ENCODE data around the gene ZFP36L2.
A peak's percentile ranks its signal among the peaks of the same experiment; 100 is the strongest.

Gene ZFP36L2

DNA sequence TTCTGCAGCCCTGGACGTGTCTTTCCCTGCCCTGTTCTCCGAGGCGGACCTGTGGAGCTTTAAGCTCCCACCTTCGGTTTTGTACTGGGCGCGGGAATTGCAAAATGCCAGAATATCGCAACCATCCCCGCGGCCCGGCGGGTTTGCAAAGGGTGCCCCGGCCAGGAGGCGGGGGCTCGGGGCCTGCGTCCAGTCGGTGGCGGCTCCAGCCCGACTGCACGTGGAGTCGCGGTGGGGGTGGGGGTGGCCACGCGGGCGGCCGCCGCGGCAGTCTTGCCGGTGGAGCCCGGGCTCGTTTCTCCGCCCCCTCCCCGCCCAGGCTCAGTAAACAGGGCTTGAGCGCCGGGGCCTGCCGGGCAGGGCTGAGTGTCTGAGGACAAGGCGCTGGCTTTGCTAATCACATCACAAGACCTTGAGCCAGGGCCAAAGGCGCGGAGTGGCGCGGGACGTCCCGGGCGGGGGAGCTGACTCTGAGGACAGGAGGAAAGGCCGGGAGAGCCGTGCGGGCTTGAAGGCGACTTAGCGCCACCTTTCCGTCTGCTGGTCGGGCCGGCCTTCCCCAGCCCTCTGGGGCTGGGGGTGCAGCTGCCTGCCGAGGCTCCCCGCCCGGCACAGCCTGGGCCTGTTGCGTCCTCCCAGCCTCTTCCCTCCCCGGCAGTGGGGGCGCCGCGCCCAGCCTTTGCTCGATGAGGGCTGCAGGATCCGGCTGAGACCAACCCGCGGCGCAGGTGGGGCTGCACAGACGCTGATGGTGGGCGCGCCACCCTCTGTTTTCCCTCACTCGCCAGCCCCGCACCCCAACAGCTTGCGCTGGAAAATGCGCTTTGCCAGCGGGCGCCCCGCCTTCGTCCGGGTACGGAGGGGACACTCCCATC lies 786 bp upstream of the ZFP36L2 start (continued):
- TF ChIP-seq, protein P1, sequence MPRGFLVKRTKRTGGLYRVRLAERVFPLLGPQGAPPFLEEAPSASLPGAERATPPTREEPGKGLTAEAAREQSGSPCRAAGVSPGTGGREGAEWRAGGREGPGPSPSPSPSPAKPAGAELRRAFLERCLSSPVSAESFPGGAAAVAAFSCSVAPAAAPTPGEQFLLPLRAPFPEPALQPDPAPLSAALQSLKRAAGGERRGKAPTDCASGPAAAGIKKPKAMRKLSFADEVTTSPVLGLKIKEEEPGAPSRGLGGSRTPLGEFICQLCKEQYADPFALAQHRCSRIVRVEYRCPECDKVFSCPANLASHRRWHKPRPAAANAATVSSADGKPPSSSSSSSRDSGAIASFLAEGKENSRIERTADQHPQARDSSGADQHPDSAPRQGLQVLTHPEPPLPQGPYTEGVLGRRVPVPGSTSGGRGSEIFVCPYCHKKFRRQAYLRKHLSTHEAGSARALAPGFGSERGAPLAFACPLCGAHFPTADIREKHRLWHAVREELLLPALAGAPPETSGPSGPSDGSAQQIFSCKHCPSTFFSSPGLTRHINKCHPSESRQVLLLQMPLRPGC (tag by site-specific recombination; IDR thresholded peaks at IDR 0.05), result no peak
- TF ChIP-seq, protein P2, sequence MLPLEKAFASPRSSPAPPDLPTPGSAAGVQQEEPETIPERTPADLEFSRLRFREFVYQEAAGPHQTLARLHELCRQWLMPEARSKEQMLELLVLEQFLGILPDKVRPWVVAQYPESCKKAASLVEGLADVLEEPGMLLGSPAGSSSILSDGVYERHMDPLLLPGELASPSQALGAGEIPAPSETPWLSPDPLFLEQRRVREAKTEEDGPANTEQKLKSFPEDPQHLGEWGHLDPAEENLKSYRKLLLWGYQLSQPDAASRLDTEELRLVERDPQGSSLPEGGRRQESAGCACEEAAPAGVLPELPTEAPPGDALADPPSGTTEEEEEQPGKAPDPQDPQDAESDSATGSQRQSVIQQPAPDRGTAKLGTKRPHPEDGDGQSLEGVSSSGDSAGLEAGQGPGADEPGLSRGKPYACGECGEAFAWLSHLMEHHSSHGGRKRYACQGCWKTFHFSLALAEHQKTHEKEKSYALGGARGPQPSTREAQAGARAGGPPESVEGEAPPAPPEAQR (tag by site-specific recombination; IDR thresholded peaks at IDR 0.05), result no peak
- TF ChIP-seq ZNF214 (tag by site-specific recombination; IDR thresholded peaks at IDR 0.05; ENCODE audit: borderline replicate concordance) (no peak), ZNF600 (tag by site-specific recombination; IDR thresholded peaks at IDR 0.05) (peak; percentile 53; the same call in 1 of the 2 replicates), ZEB2 (tag by site-specific recombination; IDR thresholded peaks at IDR 0.05) (peak; percentile 33), ZNF37A (tag by site-specific recombination; IDR thresholded peaks at IDR 0.05) (no peak), ZNF202 (tag by site-specific recombination; IDR thresholded peaks at IDR 0.05; ENCODE audit: borderline replicate concordance) (no peak), SETDB1 (IDR thresholded peaks at IDR 0.05; ENCODE audit: insufficient read length, low read length) (no peak), SP7 (tag by site-specific recombination; IDR thresholded peaks at IDR 0.05) (peak; percentile 53), ZNF843 (tag by site-specific recombination; IDR thresholded peaks at IDR 0.05) (no peak), RBAK (tag by site-specific recombination; IDR thresholded peaks at IDR 0.05) (no peak), ZNF391 (tag by site-specific recombination; IDR thresholded peaks at IDR 0.05; ENCODE audit: borderline replicate concordance, low read depth) (0 out of 2 replicates have a peak, but pooled peaks have one; percentile 36), ZNF138 (tag by site-specific recombination; IDR thresholded peaks at IDR 0.05; ENCODE audit: borderline replicate concordance) (no peak), ZNF350 (tag by site-specific recombination; IDR thresholded peaks at IDR 0.05) (no peak), ZFHX2 (tag by site-specific recombination; conservative IDR thresholded peaks at IDR 0.05) (peak; percentile 72), ZXDB (tag by site-specific recombination; IDR thresholded peaks at IDR 0.05) (0 out of 2 replicates have a peak, but pooled peaks have one; percentile 26)
- TF ChIP-seq, protein P3, sequence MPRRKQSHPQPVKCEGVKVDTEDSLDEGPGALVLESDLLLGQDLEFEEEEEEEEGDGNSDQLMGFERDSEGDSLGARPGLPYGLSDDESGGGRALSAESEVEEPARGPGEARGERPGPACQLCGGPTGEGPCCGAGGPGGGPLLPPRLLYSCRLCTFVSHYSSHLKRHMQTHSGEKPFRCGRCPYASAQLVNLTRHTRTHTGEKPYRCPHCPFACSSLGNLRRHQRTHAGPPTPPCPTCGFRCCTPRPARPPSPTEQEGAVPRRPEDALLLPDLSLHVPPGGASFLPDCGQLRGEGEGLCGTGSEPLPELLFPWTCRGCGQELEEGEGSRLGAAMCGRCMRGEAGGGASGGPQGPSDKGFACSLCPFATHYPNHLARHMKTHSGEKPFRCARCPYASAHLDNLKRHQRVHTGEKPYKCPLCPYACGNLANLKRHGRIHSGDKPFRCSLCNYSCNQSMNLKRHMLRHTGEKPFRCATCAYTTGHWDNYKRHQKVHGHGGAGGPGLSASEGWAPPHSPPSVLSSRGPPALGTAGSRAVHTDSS (tag by site-specific recombination; IDR thresholded peaks at IDR 0.05), result no peak
- TF ChIP-seq, protein P4, sequence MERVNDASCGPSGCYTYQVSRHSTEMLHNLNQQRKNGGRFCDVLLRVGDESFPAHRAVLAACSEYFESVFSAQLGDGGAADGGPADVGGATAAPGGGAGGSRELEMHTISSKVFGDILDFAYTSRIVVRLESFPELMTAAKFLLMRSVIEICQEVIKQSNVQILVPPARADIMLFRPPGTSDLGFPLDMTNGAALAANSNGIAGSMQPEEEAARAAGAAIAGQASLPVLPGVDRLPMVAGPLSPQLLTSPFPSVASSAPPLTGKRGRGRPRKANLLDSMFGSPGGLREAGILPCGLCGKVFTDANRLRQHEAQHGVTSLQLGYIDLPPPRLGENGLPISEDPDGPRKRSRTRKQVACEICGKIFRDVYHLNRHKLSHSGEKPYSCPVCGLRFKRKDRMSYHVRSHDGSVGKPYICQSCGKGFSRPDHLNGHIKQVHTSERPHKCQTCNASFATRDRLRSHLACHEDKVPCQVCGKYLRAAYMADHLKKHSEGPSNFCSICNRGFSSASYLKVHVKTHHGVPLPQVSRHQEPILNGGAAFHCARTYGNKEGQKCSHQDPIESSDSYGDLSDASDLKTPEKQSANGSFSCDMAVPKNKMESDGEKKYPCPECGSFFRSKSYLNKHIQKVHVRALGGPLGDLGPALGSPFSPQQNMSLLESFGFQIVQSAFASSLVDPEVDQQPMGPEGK (tag by site-specific recombination; IDR thresholded peaks at IDR 0.05), result peak; percentile 10
- TF ChIP-seq, protein P5, sequence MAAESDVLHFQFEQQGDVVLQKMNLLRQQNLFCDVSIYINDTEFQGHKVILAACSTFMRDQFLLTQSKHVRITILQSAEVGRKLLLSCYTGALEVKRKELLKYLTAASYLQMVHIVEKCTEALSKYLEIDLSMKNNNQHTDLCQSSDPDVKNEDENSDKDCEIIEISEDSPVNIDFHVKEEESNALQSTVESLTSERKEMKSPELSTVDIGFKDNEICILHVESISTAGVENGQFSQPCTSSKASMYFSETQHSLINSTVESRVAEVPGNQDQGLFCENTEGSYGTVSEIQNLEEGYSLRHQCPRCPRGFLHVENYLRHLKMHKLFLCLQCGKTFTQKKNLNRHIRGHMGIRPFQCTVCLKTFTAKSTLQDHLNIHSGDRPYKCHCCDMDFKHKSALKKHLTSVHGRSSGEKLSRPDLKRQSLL (tag by site-specific recombination; IDR thresholded peaks at IDR 0.05), result 0 out of 2 replicates have a peak, but pooled peaks have one; percentile 48
- TF ChIP-seq, protein P6, sequence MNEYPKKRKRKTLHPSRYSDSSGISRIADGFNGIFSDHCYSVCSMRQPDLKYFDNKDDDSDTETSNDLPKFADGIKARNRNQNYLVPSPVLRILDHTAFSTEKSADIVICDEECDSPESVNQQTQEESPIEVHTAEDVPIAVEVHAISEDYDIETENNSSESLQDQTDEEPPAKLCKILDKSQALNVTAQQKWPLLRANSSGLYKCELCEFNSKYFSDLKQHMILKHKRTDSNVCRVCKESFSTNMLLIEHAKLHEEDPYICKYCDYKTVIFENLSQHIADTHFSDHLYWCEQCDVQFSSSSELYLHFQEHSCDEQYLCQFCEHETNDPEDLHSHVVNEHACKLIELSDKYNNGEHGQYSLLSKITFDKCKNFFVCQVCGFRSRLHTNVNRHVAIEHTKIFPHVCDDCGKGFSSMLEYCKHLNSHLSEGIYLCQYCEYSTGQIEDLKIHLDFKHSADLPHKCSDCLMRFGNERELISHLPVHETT (tag by site-specific recombination; IDR thresholded peaks at IDR 0.05), result 0 out of 2 replicates have a peak, but pooled peaks have one; percentile 8
- TF ChIP-seq, protein P7, sequence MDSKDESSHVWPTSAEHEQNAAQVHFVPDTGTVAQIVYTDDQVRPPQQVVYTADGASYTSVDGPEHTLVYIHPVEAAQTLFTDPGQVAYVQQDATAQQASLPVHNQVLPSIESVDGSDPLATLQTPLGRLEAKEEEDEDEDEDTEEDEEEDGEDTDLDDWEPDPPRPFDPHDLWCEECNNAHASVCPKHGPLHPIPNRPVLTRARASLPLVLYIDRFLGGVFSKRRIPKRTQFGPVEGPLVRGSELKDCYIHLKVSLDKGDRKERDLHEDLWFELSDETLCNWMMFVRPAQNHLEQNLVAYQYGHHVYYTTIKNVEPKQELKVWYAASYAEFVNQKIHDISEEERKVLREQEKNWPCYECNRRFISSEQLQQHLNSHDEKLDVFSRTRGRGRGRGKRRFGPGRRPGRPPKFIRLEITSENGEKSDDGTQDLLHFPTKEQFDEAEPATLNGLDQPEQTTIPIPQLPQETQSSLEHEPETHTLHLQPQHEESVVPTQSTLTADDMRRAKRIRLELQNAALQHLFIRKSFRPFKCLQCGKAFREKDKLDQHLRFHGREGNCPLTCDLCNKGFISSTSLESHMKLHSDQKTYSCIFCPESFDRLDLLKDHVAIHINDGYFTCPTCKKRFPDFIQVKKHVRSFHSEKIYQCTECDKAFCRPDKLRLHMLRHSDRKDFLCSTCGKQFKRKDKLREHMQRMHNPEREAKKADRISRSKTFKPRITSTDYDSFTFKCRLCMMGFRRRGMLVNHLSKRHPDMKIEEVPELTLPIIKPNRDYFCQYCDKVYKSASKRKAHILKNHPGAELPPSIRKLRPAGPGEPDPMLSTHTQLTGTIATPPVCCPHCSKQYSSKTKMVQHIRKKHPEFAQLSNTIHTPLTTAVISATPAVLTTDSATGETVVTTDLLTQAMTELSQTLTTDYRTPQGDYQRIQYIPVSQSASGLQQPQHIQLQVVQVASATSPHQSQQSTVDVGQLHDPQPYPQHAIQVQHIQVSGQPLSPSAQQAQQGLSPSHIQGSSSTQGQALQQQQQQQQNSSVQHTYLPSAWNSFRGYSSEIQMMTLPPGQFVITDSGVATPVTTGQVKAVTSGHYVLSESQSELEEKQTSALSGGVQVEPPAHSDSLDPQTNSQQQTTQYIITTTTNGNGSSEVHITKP (tag by site-specific recombination; IDR thresholded peaks at IDR 0.05), result peak; percentile 55
- TF ChIP-seq, protein P8, sequence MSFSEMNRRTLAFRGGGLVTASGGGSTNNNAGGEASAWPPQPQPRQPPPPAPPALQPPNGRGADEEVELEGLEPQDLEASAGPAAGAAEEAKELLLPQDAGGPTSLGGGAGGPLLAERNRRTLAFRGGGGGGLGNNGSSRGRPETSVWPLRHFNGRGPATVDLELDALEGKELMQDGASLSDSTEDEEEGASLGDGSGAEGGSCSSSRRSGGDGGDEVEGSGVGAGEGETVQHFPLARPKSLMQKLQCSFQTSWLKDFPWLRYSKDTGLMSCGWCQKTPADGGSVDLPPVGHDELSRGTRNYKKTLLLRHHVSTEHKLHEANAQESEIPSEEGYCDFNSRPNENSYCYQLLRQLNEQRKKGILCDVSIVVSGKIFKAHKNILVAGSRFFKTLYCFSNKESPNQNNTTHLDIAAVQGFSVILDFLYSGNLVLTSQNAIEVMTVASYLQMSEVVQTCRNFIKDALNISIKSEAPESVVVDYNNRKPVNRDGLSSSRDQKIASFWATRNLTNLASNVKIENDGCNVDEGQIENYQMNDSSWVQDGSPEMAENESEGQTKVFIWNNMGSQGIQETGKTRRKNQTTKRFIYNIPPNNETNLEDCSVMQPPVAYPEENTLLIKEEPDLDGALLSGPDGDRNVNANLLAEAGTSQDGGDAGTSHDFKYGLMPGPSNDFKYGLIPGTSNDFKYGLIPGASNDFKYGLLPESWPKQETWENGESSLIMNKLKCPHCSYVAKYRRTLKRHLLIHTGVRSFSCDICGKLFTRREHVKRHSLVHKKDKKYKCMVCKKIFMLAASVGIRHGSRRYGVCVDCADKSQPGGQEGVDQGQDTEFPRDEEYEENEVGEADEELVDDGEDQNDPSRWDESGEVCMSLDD (tag by site-specific recombination; IDR thresholded peaks at IDR 0.05), result peak; percentile 44; the same call in 1 of the 2 replicates
